Mesodermal cell (in vitro differentiated cells): ENCODE results near the gene GPR39.

Experiments used
- H3K27ac ChIP-seq: 2 replicates; pipeline ENCODE4 v1.7.0; 2013; ENCODE audit warnings: mild to moderate bottlenecking, low read depth, low read length, moderate library complexity; ENCODE audit not compliant: severe bottlenecking
- H3K36me3 ChIP-seq: 2 replicates; pipeline ENCODE4 v1.7.1; 2013; ENCODE audit warnings: mild to moderate bottlenecking, low read length, moderate library complexity; ENCODE audit not compliant: control insufficient read depth, insufficient read depth
- H3K4me1 ChIP-seq: one replicate; pipeline ENCODE4 v1.7.1; 2013; ENCODE audit warnings: mild to moderate bottlenecking, low read length; ENCODE audit not compliant: insufficient read depth, control insufficient read depth, poor library complexity, severe bottlenecking
- H3K4me3 ChIP-seq: 2 replicates; pipeline ENCODE4 v1.7.0; 2013; ENCODE audit warnings: low read length, control low read depth, mild to moderate bottlenecking; ENCODE audit not compliant: insufficient read depth, poor library complexity, severe bottlenecking; ENCODE audit errors: extremely low read depth
- H3K9me3 ChIP-seq: 2 replicates; pipeline ENCODE4 v1.7.1; 2013; ENCODE audit warnings: mild to moderate bottlenecking, low read length, moderate library complexity; ENCODE audit not compliant: control insufficient read depth
- WGBS, 2 experiments: methylation state at CpG; one replicate each; pipeline ENCODE4 v1.1.5; 2013; ENCODE audit warnings: missing lambda C conversion rate in 2 of 2; ENCODE audit not compliant: insufficient coverage in 2 of 2; 5-methylcytosine and 5-hydroxymethylcytosine counted together

Gene GPR39

GRCh38 chr2:132407784-132408183, 8.8 kb upstream of the GPR39 start:
- no peaks in the 10 kb centered on the region for H3K4me1 ChIP-seq
- H3K4me3 ChIP-seq = no peak overlapping the region
- 68 to 72% methylated on average over 2 of the region's 2 CpGs for WGBS, 2 experiments
- H3K9me3 ChIP-seq = no peaks in the 10 kb centered on the region
- H3K27ac ChIP-seq = no peak overlapping the region
- no peaks in the 10 kb centered on the region for H3K36me3 ChIP-seq

GRCh38 chr2:132412021-132412420, 4.6 kb upstream of the GPR39 start:
- Histone ChIP-seq H3K27ac (no peak overlapping the region), H3K9me3 (no peaks in the 10 kb centered on the region), H3K36me3 (no peaks in the 10 kb centered on the region), H3K4me1 (peaks cover 5% of the 10 kb centered on the region), H3K4me3 (no peak overlapping the region)
- 100% methylated on average over 1 of the region's 1 CpG for WGBS, 2 experiments

- no peaks in the 10 kb centered on the region for H3K9me3 ChIP-seq
- H3K27ac ChIP-seq = no peak overlapping the region
- H3K4me3 ChIP-seq = no peak overlapping the region
- H3K4me1 ChIP-seq = peaks cover 5% of the 10 kb centered on the region
- 86 to 87% methylated on average over 4 to 5 of the region's 6 CpGs for WGBS, 2 experiments
- H3K36me3 ChIP-seq = no peaks in the 10 kb centered on the region
Observed at GRCh38 chr2:132414081-132414480, 2.5 kb upstream of the GPR39 start.

- WGBS, 2 experiments = 30 to 46% methylated on average over 7 to 9 of the region's 9 CpGs
- no peaks in the 10 kb centered on the region for H3K36me3 ChIP-seq
- peak overlapping the region; percentile 43 for H3K4me3 ChIP-seq
- no peaks in the 10 kb centered on the region for H3K9me3 ChIP-seq
- no peak overlapping the region for H3K27ac ChIP-seq
- peaks cover 5% of the 10 kb centered on the region for H3K4me1 ChIP-seq
Observed at GRCh38 chr2:132415256-132415914, 1.2 kb upstream of the GPR39 start.

GRCh38 chr2:132415915-132416722, 486 bp upstream of the GPR39 start:
- peak overlapping the region; percentile 43 for H3K4me3 ChIP-seq
- 0 to 2% methylated on average over 18 to 52 of the region's 60 CpGs for WGBS, 2 experiments
- peak overlapping the region; percentile 82 for H3K27ac ChIP-seq
- peaks cover 5% of the 10 kb centered on the region for H3K4me1 ChIP-seq
- no peaks in the 10 kb centered on the region for H3K9me3 ChIP-seq
- H3K36me3 ChIP-seq = no peaks in the 10 kb centered on the region

- 93 to 95% methylated on average over 28 to 30 of the region's 30 CpGs for WGBS, 2 experiments
- Histone ChIP-seq H3K27ac (no peak overlapping the region), H3K9me3 (no peaks in the 10 kb centered on the region), H3K4me1 (peaks cover 5% of the 10 kb centered on the region), H3K4me3 (no peak overlapping the region), H3K36me3 (no peaks in the 10 kb centered on the region)
Observed at GRCh38 chr2:132417430-132418035, 928 bp downstream of the GPR39 start.

GRCh38 chr2:132419235-132419634, 2.6 kb downstream of the GPR39 start:
- Histone ChIP-seq H3K9me3 (no peaks in the 10 kb centered on the region), H3K4me3 (no peak overlapping the region), H3K4me1 (peaks cover 5% of the 10 kb centered on the region), H3K27ac (no peak overlapping the region), H3K36me3 (no peaks in the 10 kb centered on the region)
- WGBS, 2 experiments = 67 to 91% methylated on average over 1 of the region's 3 CpGs

- WGBS, 2 experiments = 55% methylated on average over 4 of the region's 6 CpGs; no CpG with 5 or more reads in 1 of the 2 experiments
- Histone ChIP-seq H3K9me3 (no peaks in the 10 kb centered on the region), H3K4me1 (peaks cover 5% of the 10 kb centered on the region), H3K4me3 (no peak overlapping the region), H3K36me3 (no peaks in the 10 kb centered on the region), H3K27ac (no peak overlapping the region)
Observed at GRCh38 chr2:132419941-132420340, 3.3 kb downstream of the GPR39 start.

- H3K36me3 ChIP-seq = no peaks in the 10 kb centered on the region
- H3K9me3 ChIP-seq = no peaks in the 10 kb centered on the region
- 83 to 100% methylated on average over 1 of the region's 2 CpGs for WGBS, 2 experiments
- no peak overlapping the region for H3K4me3 ChIP-seq
- H3K27ac ChIP-seq = no peak overlapping the region
- H3K4me1 ChIP-seq = no peaks in the 10 kb centered on the region
Observed at GRCh38 chr2:132420816-132421805, 4.5 kb downstream of the GPR39 start.

GRCh38 chr2:132422736-132423135, 6.1 kb downstream of the GPR39 start:
- H3K27ac ChIP-seq = no peak overlapping the region
- H3K4me1 ChIP-seq = no peaks in the 10 kb centered on the region
- no peaks in the 10 kb centered on the region for H3K36me3 ChIP-seq
- no peak overlapping the region for H3K4me3 ChIP-seq
- H3K9me3 ChIP-seq = no peaks in the 10 kb centered on the region
- WGBS, 2 experiments = 89 to 98% methylated on average over 4 to 5 of the region's 6 CpGs
